VCaP (cell line): ENCODE data around the gene GCNA.
"Not testable (repeated sequence)": the region's sequence is repeated elsewhere in the genome, so short reads cannot be mapped to it uniquely, and the experiment has no call there.

Experiments used
- H3K27ac ChIP-seq: fragments of 450-650 bp; 2 replicates; pipeline ENCODE4 v1.5.1; 2017
- CTCF ChIP-seq: fragments of 450-650 bp; conservative IDR thresholded peaks from 2 replicates; pipeline ENCODE4 v1.5.1; 2017; ENCODE audit warnings: mild to moderate bottlenecking, moderate library complexity

The GCNA gene

GRCh38 chrX:71545364-71545763, 32.9 kb upstream of the GCNA start:
- no peak for TF ChIP-seq CTCF
- no peak overlapping the region for H3K27ac ChIP-seq

DNA sequence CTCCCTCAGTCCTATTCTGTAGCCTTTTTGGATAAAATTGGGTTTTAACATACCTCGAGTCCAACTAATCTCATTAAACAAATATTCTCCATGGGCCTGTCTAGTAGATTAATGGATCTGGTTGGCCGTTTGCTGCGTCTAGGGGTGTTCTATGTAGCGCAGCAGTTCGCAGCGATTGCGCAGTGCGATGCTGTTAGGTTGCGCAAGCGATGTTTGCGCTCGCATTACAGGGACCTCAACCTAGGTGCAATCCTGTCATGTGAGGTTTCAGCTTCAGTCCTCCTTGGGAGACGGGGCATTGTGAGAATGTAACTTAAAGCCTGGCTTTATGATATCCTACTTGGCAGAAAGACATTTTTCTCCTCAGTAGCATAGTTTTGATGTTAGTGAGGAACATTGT, 31.4 kb upstream of the GCNA start:
- no peak overlapping the region for H3K27ac ChIP-seq
- TF ChIP-seq CTCF: no peak

DNA sequence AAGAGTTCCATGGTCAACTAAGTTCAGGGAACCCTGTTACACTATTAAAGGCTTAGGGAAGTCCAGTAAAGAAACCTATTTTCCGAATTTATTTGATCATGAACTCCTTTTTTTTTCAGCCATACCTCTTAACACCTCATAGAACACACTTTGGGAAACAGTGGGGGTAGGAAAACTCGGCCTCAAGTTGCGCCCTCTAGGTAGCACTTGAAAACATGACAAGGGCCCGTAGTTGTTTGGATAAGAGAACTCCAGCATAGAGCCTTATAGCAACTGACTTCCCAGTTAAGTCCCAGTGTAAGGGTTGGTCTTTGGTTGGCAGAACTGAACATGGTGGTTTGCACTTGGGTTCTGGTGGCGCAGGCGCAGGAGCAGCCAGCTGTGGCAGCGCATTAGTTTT, 30.9 kb upstream of the GCNA start:
- no peak overlapping the region for H3K27ac ChIP-seq
- no peak for TF ChIP-seq CTCF

- no peak overlapping the region for H3K27ac ChIP-seq
- no peak for TF ChIP-seq CTCF
Observed at GRCh38 chrX:71549986-71550385, 28.3 kb upstream of the GCNA start.

GRCh38 chrX:71550578-71550977, 27.7 kb upstream of the GCNA start:
- no peak for TF ChIP-seq CTCF
- H3K27ac ChIP-seq: no peak overlapping the region

DNA sequence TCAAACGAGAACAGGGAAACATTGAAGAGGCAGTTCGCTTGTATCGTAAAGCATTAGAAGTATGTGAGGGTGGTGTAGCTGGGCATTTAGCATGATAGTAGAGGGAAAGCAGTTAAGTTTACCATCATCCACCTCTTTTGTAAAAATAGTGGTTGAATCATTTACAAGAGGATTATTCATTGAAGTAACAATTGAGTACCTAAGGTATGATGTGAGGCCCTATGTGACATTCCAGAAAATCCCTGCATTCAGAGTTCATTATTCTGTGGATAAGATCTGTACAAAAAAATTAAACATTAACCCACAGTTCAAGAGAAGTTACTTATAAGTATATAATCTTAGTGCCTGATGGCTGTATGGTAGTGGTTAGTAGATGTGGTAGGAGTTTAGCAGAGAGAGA, 22.2 kb upstream of the GCNA start:
- TF ChIP-seq CTCF: no peak
- H3K27ac ChIP-seq: peak overlapping the region; percentile 23

DNA sequence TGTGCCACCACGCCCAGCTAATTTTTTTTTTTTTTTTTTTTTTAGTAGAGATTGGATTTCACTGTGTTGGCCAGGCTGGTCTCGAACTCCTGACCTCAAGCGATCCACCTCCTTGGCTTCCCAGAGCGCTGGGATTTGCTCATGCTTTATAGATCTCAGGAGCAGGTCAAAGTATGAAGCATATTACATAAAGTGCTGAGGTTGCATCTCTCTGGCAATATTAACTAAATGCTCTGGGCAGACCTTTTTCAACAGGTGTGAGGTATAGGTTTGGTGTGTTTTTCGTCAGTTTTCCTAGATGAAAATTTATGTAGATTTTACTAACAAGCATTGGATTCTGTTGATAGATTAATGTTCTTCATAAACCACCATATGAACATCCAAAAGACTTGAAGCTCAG, 19.3 kb upstream of the GCNA start:
- TF ChIP-seq CTCF: no peak
- no peak overlapping the region for H3K27ac ChIP-seq

GRCh38 chrX:71559773-71560172, 18.5 kb upstream of the GCNA start:
- H3K27ac ChIP-seq: not testable (repeated sequence)
